Lung (tissue), 12 donors: Measurements from ENCODE around the gene OR14A2. TPM values are rescaled to one million over a fixed set of nuclear protein-coding genes. Genes with fewer than 3 reads are reported as not detected.

Experiments used
- ATAC-seq: fragments of 200-7000 bp; cut with Tn5 transposase; one replicate; pipeline ENCODE4 v1.9.1; 2020; ENCODE audit warnings: moderate number of reproducible peaks; ENCODE audit not compliant: insufficient read depth, low FRiP score
- DNase-seq, 3 donors: peaks; one replicate each; pipeline ENCODE4 v3.0.0-alpha.2; 2013 to 2017
- H3K27ac ChIP-seq, 2 donors: one replicate each; pipeline ENCODE4 v1.5.1; 2013; ENCODE audit warnings: mild to moderate bottlenecking in 2 of 2, moderate library complexity in 2 of 2, control low read depth in 1 of 2, inconsistent platforms in 1 of 2, low read depth in 1 of 2, low read length in 1 of 2
- H3K27me3 ChIP-seq, 3 donors: one replicate each; pipeline ENCODE4 v1.5.1; 2013; ENCODE audit warnings: low read length in 2 of 3; ENCODE audit not compliant: control insufficient read depth in 3 of 3, insufficient read depth in 3 of 3
- H3K36me3 ChIP-seq, 4 donors: one replicate each; pipeline ENCODE4 v1.5.1; 2013; ENCODE audit warnings: low read length in 4 of 4, mild to moderate bottlenecking in 1 of 4, moderate library complexity in 1 of 4; ENCODE audit not compliant: control insufficient read depth in 4 of 4, insufficient read depth in 4 of 4
- H3K4me1 ChIP-seq, 5 donors: one replicate each; pipeline ENCODE4 v1.5.1; 2013; ENCODE audit warnings: low read length in 5 of 5, mild to moderate bottlenecking in 2 of 5, moderate library complexity in 1 of 5; ENCODE audit not compliant: control insufficient read depth in 5 of 5, insufficient read depth in 5 of 5
- H3K4me3 ChIP-seq: one replicate; pipeline ENCODE4 v1.5.1; 2013; ENCODE audit warnings: mild to moderate bottlenecking, control low read depth, moderate library complexity
- H3K9ac ChIP-seq, 2 donors: one replicate each; pipeline ENCODE4 v1.5.1; 2013; ENCODE audit warnings: low read length in 2 of 2, control low read depth in 1 of 2; ENCODE audit not compliant: insufficient read depth in 1 of 2
- H3K9me3 ChIP-seq, 4 donors: one replicate each; pipeline ENCODE4 v1.5.1; 2013; ENCODE audit warnings: low read length in 3 of 4, mild to moderate bottlenecking in 1 of 4, moderate library complexity in 1 of 4; ENCODE audit not compliant: control insufficient read depth in 4 of 4, insufficient read depth in 3 of 4
- CTCF ChIP-seq: IDR thresholded peaks from 2 replicates; pipeline ENCODE4 v1.5.1; 2012; ENCODE audit warnings: mild to moderate bottlenecking; ENCODE audit errors: control extremely low read depth, extremely low read depth
- WGBS, 2 donors: extraction: QIAGEN DNeasy Blood & Tissue Kit; methylation state at CpG; one replicate each; pipeline ENCODE4 v1.1.7; 2013; 5-methylcytosine and 5-hydroxymethylcytosine counted together
- polyA plus RNA-seq, 2 donors: library from polyadenylated mRNA; stranded (reverse); fragments of 200-250 nt; gene quantifications; one replicate each; pipeline ENCODE4 v1.2.1, GENCODE V29; 2013
- total RNA-seq, 2 donors: library from RNA; depleted of rRNA in 1 of 2; stranded (reverse); fragments of >200 nt in 1 of 2; gene quantifications; one replicate each; pipeline ENCODE4 v1.2.1, GENCODE V29; 2014 to 2021
- donor health status: control.
- donor health status: control.
- donor health status: Bipolar disorder and iron deficiency.
- donor health status: healthy.
- donor health status: DM: yes; HTN: yes; CAD: no.

Gene OR14A2
- total and polyA plus RNA-seq, 4 donors = not detected

- Histone ChIP-seq H3K27me3 (no peaks in the 10 kb centered on the region), H3K36me3 (no peaks in the 10 kb centered on the region), H3K9ac (no peak overlapping the region), H3K9me3 (no peaks in the 10 kb centered on the region), H3K27ac (no peak overlapping the region), H3K4me1 (no peaks in the 10 kb centered on the region), H3K4me3 (no peak overlapping the region)
- ATAC-seq (no peak), DNase-seq (peak; percentile 15 to 40 (median 21))
- WGBS, 2 donors = 33 to 39% methylated on average over 7 of the region's 7 CpGs
- no peak for TF ChIP-seq CTCF
Observed at GRCh38 chr1:247681288-247681897, 66.5 kb downstream of the OR14A2 start.

- H3K9ac ChIP-seq = no peak overlapping the region
- no peaks in the 10 kb centered on the region for H3K9me3 ChIP-seq
- no peak overlapping the region for H3K27ac ChIP-seq
- H3K27me3 ChIP-seq = no peaks in the 10 kb centered on the region
- ATAC-seq = no peak
- DNase-seq = no peak
- no peaks in the 10 kb centered on the region for H3K36me3 ChIP-seq
- no peak for TF ChIP-seq CTCF
- WGBS, 2 donors = 85 to 91% methylated on average over 4 of the region's 4 CpGs
- no peaks in the 10 kb centered on the region for H3K4me1 ChIP-seq
- H3K4me3 ChIP-seq = no peak overlapping the region
Observed at GRCh38 chr1:247680171-247680570, 67.8 kb downstream of the OR14A2 start.

GRCh38 chr1:247679639-247680038 lies 68.3 kb downstream of the OR14A2 start, which contains the start of gene OR13G1:
Gene OR13G1, minus strand, starts transcription at chr1:247679739. Its CDS starts 6,698 bp downstream, at chr1:247673041.
- Histone ChIP-seq H3K9me3 (no peaks in the 10 kb centered on the region), H3K4me1 (no peaks in the 10 kb centered on the region), H3K9ac (no peak within 1 kb of the TSS), H3K27me3 (no peaks in the 10 kb centered on the region), H3K4me3 (no peak within 1 kb of the TSS), H3K36me3 (no peaks in the 10 kb centered on the region), H3K27ac (no peak within 1 kb of the TSS)
- ATAC-seq = no peak
- TF ChIP-seq CTCF = no peak
- 86 to 93% methylated on average over 1 of the region's 1 CpG for WGBS, 2 donors
- DNase-seq = no peak

Other genes with a start within 250 kb of the OR14A2 start
- under 1 TPM in 1 of 2 donors, not detected in 1; 0.03 TPM for gene OR2C3, start 211.7 kb downstream of the OR14A2 start, total RNA-seq
- under 1 TPM in 1 of 2 donors, not detected in 1; under 0.01 TPM for gene OR2C3, start 211.7 kb downstream of the OR14A2 start, polyA plus RNA-seq
- gene GCSAML, start 199.0 kb downstream of the OR14A2 start, total RNA-seq = 1 to 10 TPM in 1 of 2 donors, under 1 TPM in 1; 0.40 to 1.4 TPM
- under 1 TPM; 0.06 to 0.18 TPM for gene GCSAML, start 199.0 kb downstream of the OR14A2 start, polyA plus RNA-seq
- gene OR2G2, start 159.8 kb downstream of the OR14A2 start, total RNA-seq = not detected
- gene OR2G2, start 159.8 kb downstream of the OR14A2 start, polyA plus RNA-seq = not detected
- gene OR2G3, start 142.6 kb downstream of the OR14A2 start, total RNA-seq = not detected
- gene OR2G3, start 142.6 kb downstream of the OR14A2 start, polyA plus RNA-seq = not detected
- not detected for gene OR13G1, start 68.4 kb downstream of the OR14A2 start, total RNA-seq
- gene OR13G1, start 68.4 kb downstream of the OR14A2 start, polyA plus RNA-seq = not detected
- gene OR6F1, start 31.5 kb downstream of the OR14A2 start, total RNA-seq = not detected
- not detected for gene OR6F1, start 31.5 kb downstream of the OR14A2 start, polyA plus RNA-seq
- not detected for gene OR14K1, start 9.5 kb downstream of the OR14A2 start, total RNA-seq
- not detected for gene OR14K1, start 9.5 kb downstream of the OR14A2 start, polyA plus RNA-seq
- not detected for gene OR1C1, start 12.4 kb upstream of the OR14A2 start, total RNA-seq
- not detected for gene OR1C1, start 12.4 kb upstream of the OR14A2 start, polyA plus RNA-seq
- not detected for gene OR14A16, start 76.0 kb upstream of the OR14A2 start, total RNA-seq
- gene OR14A16, start 76.0 kb upstream of the OR14A2 start, polyA plus RNA-seq = not detected
- gene OR11L1, start 93.8 kb upstream of the OR14A2 start, total RNA-seq = not detected
- gene OR11L1, start 93.8 kb upstream of the OR14A2 start, polyA plus RNA-seq = not detected
- gene TRIM58, start 109.0 kb upstream of the OR14A2 start, total RNA-seq = 1 to 10 TPM; 2.2 to 9.4 TPM
- gene TRIM58, start 109.0 kb upstream of the OR14A2 start, polyA plus RNA-seq = under 1 TPM; 0.71 to 0.92 TPM
- gene OR2W3, start 147.4 kb upstream of the OR14A2 start, total RNA-seq = 1 to 10 TPM; 1.1 to 2.0 TPM
- gene OR2W3, start 147.4 kb upstream of the OR14A2 start, polyA plus RNA-seq = under 1 TPM; 0.31 to 0.35 TPM
- gene OR2T8, start 172.1 kb upstream of the OR14A2 start, total RNA-seq = under 1 TPM in 1 of 2 donors, not detected in 1; 0.21 TPM
- under 1 TPM in 1 of 2 donors, not detected in 1; 0.16 TPM for gene OR2T8, start 172.1 kb upstream of the OR14A2 start, polyA plus RNA-seq
- not detected for gene OR2AJ1, start 176.7 kb upstream of the OR14A2 start, total RNA-seq
- not detected for gene OR2AJ1, start 176.7 kb upstream of the OR14A2 start, polyA plus RNA-seq
- gene OR2L8, start 200.7 kb upstream of the OR14A2 start, total RNA-seq = not detected
- not detected for gene OR2L8, start 200.7 kb upstream of the OR14A2 start, polyA plus RNA-seq
- not detected for gene OR2AK2, start 217.1 kb upstream of the OR14A2 start, total RNA-seq
- gene OR2AK2, start 217.1 kb upstream of the OR14A2 start, polyA plus RNA-seq = not detected